Hypothalamus (tissue), 51 donors: ENCODE data around the gene BCL2.

Experiments
- DNase-seq, 51 donors: peaks; one replicate each; lab custom pipeline; 2025; lab: John Stamatoyannopoulos, UW

BCL2 gene

DNA sequence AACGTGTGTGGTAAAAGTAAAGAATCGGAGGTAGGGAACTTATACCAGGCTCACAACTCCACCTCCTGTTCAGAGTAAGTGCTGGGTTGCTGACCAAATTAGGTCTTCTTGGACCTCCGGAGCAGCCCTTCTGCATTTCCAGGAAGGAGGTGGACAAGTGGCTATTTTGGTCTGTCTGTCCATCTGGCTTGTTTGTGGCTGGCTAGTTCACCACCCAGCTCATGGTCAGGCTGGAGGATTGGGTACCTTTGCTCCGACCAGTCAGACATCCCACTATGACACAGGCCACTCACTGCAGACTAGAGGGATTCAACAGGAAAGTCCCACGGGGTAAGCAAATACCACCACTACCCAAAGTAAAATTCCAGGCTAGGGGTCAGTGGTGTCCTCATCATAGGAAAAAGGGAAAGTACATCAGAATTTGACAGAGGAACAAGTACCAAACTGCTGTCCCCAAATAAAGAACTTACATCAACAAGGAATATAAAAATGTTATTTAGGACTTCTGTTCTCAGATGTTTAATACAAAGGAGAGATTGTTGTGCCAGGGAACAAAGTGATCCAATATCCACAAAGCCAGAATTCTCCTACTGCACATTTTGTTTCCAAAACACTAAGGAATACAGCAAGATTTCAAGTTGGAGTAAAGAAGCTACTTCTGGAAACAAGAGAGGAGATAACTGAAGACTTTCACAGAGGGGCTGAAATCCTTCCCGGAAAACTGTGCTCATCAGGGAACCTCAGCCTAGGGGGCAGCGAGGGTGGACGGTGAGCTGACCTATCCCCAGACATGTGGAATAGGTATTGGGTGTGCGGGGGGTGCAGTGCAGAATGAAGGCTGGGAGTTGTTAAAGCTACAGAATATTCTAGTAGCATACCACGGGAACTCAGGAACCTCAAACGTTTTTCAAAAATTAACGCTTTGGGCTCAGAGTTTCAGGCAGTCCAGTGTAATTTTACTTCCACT lies 56.9 kb downstream of the BCL2 start:
- DNase-seq: peak in 12 of 51 donors; percentile 12 to 87 (median 28)

DNA sequence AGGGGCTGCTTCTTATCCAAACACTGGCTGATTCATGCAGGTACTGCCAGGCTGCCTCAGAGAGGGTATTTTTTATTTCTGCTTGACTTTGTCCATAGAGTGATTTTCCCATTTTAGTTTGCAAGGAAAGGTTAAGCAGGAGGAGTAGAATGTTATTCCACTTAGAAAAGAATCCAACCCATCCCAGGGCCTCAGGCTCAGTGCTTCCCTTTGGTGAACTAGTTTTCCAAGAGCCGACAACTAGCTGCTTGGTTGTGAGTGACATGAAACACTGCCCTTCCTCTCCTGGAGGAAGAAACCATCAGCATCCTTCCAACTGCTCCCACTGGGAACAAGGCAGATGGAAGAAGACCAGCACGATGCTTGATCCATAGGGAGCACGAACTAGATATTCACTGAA lies 58.5 kb downstream of the BCL2 start:
- no peak for DNase-seq

DNA sequence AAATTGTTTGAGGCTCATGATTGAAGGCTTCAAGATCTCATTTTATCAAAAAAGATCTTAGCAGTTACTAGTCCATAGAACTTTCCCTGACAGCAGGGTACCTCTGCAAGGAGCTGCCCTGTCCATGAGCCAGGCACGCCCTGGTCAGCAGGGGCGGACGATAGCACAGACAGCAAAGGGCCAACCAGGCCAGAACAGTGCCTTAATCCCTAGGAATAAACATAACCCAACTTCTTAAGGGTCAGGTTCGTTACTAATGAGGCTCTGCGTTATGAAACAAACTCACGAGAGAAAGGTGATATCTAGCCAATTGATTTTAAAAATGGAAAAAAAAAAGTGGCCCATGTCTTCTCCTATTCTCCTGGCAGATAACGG lies 59.2 kb downstream of the BCL2 start:
- DNase-seq: no peak

DNA sequence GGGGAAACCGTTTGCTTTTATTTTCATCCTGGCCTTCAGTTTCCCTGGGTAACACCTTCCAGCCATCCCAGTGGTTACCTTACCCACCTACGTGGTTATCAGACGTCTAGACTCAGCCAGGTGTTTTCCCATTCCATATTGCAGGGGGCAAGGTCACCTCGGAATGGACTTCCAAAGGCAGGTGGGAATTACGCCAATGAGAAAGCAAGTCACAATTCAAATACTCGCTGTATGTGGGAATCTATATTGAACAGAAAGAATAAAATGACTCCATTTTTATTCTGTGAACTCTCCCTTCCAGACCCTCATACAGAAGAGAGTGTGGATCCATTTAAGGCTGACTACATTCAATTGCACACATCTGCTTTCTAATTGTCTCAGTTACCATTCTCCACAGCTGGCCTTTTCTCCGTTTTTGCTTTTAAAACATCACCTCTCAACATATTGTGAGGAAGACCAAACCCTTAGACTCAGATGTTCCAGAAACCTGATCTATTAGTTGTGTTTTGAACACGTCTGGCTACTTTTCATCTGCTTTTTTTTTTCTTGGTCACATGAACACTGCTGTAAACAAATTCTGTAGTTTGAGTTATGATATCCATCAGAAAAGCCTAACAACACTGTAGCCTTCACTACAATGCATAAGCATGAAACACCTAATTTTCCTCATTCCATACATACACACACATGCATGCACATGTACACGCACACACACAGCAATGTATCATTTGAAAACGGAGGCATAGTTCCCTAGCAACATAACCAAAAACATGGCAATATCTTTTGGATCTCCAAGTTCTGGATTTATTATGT lies 59.8 kb downstream of the BCL2 start:
- no peak for DNase-seq

DNA sequence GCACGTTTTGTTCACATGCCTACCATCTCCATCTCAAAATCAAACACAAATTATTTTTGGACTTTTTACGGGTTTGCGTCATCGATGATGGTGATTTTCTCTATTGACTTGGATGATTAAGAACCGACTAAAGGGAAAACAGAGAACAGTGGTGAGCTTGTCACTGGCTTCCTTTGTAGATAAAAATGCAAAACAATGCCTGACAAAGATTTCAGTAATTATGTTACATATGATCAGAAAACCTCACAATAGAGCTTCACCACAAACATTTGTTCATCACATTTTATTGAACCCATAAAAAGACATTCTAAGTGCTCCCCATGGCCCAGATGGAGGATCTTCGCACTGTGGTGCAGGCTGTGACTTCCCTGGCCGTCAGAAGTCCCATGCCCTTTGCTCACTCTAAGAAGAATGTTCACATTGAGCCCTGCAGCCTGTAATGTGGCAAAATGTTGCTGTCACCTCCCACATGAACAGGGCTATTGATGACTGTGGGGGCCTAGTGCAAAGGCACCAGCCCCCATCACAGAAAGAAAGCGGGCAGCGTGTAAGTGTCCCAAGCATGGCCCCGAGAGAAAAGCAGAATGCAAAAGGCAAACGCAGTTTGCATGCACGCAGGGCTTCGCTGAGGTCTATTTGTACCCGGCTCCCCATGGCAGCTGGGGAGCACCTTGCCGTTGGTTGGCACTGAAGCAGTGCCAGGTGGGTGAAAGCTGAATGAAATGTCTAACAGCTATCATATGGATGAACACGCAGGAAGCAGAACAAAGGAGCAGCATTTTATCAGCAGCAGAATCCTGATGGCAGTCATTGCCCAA lies 60.6 kb downstream of the BCL2 start:
- DNase-seq: peak in 6 of 51 donors; percentile 18 to 42 (median 31)

DNA sequence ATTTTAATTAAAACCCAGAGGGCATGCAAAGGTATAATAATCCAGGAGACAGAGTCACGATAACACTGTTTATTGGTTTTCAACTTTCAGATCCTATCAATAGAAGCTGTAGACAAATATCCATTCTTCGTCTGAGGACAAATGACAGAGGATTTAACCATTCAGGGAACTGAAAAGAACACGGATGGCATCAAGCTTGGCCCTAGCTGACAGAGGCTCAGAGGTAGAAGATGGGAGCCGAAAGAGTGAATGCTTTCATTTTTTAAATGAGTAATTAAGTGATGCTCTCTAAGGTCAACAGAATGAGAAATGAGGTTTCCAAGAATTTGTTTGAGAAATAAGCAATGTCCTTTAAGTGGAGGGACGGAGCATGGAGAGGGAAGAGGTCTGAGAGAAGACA lies 62.1 kb downstream of the BCL2 start:
- DNase-seq: no peak

DNA sequence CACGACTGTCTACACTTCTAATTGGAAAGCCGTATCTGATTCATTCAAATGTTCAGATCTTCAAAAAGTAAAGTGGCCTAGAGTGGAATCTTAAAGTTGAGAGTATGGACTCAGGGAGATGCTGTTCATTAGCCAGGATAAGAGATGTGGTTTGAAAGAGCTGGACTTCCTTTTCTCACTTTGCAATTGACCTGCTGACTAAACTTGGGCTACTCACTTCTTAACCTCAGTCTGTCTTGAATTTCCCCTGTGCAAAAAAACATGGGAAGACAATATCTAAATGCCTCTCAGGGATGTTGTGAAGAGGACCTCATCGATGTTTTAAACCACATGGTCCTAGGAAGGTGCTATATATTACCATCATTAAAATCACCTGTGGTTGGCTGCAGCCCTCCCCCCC lies 64.1 kb downstream of the BCL2 start:
- no peak for DNase-seq

DNA sequence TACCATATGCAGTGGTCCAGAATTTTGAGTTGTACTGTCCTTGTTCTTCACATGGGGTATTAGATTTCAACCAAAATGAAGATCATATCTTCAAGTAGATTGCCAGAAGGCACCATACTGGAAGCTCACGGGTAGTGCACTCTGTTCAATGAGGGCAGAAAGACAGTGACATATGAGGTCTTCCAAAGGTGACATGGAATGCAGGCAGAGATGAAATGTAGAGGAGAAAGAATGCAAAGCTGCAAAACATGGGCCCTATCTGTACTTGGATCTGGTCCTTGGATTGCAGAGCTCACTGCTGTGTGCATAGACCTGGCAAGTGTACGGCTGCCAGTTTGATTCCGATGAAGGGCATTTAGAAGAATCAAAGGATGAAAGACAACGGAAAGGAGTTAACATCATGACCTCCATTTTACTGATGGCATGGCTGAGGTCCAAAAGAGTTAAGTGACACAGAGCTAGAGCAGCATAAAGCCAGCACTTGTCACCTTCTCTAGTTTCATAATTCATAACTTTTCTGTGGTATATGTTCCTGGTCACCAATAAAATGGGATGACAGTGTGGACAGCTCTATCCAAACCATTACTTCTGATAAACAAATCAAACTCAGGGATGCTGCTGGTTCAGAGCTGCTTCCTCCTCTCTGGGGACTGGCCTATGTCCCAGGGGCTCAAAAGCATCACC lies 64.7 kb downstream of the BCL2 start:
- no peak for DNase-seq

DNA sequence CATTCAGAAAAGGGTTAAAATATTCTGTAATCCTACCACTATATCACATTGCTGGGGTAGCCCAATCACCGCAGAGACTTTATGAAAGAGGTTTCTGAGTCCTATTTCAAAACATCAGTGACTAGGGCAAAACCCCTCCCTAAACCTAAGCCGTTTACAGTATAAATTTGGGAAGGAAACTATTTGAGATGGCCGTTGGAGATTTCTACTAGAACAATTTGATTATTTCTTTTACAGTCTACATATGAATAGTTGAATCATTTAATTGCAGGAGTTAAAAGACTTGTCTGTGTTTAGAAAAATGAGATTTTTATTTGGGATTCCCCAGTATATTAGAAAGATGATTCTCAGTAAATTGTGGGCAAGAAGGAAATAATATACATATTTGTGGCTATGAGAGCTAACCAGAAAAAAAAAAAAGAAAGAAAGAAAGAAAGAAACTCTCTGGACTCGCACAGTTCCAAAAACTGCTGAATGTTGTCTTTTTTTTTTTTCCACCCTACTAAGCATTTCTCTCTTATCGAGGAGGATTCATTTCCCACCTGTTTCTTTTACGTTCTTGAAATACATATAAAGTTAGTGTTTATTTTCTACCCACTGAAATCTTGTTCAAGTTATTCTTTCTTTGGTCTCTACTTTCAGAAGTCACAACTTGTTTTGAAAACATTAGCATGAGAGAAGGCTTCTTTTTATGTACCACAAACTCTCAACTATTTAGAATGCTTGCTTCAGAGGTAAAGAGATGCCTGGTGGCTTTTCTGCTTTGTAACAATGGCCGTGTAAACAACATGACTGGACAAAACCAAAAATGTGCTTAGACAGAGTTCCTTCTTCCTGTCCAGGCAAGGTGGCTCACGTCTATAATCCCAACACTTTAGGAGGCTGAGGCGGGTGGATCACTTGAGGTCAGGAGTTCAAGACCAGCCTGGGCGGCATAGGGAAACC lies 65.9 kb downstream of the BCL2 start:
- DNase-seq: no peak

DNA sequence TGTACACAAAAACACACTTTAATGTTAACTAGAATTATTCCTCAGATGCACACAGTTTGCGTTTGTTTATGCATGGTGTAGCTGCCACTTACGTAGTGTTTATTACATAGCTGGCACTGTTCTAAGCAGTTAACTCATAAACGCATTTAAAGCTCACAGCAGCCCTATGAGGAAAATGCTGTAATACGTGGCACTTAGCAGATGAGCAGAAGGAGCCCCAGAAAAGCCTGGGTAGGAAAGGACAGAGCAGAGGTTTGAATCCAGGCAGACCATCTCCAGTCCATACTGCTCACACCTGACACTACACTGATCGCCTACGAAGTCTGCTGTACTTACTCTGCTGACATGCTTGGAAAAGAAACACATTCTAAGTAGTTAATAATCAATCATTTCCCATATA lies 66.6 kb downstream of the BCL2 start:
- DNase-seq: no peak

DNA sequence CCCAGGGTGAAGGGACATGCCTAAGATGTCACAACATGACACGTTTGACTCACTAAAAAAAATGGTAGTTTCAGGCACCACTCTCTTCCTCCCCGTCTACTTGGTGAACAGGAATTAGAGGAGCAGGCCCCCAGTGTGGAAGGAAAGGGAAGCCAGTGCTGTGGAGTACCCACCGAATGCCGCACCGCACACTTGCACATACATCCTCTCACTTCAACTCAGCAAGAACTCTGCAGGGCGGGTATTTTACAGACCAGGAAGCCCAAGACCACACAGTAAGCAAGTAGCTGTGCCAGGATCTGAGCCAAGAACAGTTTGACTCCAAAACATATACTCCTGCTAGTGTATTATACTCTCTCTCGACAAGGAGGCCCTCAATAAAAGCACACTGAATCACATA lies 69.8 kb downstream of the BCL2 start:
- DNase-seq: peak in 2 of 51 donors; percentile 18 to 20

DNA sequence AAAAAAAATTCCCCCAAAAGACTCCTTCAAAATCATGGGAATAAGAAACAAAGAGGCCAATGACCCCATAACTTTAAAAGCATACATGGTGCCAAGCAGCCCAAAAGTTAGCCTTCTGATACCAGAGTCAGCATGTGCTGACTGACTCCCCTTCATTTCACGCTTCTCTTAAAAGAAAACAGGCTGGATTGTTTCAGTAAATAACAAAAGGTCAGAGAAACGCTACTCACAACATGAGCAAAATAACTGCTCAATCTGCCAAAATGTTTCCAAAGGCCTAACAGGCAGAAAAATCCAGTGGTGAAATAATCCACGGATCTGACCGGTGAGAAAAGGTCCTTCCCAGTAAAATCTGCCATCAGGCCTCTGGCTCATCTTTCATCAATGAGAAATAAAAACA lies 71.6 kb downstream of the BCL2 start:
- no peak for DNase-seq

DNA sequence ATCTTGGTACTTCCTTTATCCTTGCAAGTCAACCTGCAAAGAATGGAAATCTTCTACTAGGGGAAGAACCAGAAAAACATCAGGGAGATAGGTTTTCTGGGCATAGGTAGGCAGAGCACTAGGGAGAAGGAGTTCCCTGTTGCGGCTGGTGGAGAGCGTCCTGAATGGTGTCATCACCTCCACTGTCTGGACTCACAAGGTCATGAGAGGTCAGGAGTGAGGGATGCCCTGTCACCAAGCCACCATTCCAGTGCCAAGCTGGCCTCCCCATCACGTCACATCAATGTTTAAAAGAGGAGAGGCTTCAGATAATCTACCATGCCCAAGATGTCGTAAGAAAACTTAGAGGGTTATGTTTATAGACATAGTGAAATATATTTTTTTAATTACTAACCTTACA lies 72.1 kb downstream of the BCL2 start:
- DNase-seq: no peak

DNA sequence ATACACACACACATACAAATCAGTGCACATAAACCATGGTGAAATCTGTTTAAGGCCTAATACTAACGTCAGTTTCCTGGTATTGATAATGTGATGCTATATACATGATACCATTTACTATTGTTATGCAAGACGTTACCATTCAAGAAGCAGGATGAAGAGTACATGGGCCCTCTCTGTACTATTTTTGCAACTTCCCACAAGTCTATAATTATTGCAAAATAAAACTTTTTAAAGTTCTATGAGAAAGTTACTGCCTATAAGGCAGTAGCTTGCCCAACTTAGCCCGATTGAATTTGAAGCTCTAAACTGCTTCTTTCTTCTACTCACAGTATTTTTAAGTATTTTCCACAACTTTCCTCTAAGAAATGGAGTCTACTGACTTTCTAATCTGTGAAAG lies 74.0 kb downstream of the BCL2 start:
- no peak for DNase-seq

DNA sequence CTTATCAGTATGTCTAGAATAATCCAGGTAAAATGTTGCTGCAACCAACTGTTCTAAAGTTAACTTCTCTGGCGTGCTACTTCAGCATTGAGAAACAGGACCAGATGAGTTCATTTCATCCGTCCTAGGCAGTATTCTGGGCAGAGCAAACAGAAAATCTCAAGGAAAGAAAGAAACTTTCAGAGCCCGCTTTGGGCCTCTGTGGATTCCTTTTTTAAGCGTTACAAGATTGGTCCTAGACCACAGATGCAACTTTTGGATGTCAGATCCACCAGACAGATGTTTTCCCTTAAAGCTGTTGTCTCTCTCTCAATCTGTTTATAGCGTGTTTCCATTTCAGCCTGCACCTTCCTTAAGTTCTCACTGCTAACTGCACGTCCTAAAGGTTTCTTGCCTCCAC lies 75.0 kb downstream of the BCL2 start:
- DNase-seq: no peak

DNA sequence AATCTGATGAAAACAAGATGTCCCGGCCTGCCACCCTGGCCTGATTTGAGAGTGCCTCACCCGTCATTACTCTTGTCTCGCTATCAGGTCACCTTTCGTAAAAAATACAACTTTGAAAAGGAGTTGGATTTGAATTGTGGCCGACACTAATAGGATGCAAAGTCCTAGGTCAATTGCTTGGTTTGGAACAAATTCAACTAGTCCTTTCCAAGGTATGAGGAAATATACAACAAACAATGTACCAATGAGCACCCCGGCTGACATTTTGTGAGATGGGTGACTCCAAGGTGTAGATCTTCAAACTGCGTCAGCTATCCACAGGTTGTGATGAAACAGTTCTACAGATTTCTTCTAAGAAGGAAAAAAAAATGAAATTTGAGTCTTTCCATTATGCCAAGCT lies 77.8 kb downstream of the BCL2 start:
- DNase-seq: no peak

DNA sequence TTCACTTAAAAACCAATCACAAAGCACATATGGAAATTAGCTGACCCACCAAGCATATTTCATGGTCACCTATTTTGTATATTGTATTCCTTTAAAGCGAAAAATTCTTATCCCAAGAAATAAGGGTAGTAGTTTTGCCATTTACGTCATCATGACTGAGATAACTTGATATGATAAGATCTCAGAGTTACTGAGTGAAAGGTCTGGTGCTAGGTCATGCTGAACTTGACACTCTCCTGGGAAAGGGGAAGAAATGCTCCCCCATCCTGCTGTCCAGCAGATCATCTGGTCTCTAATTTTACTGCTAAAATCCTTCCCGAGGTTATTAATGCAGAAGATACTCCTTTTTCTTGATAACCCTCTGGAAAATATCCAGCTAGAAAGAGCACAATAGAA lies 78.3 kb downstream of the BCL2 start:
- no peak for DNase-seq

DNA sequence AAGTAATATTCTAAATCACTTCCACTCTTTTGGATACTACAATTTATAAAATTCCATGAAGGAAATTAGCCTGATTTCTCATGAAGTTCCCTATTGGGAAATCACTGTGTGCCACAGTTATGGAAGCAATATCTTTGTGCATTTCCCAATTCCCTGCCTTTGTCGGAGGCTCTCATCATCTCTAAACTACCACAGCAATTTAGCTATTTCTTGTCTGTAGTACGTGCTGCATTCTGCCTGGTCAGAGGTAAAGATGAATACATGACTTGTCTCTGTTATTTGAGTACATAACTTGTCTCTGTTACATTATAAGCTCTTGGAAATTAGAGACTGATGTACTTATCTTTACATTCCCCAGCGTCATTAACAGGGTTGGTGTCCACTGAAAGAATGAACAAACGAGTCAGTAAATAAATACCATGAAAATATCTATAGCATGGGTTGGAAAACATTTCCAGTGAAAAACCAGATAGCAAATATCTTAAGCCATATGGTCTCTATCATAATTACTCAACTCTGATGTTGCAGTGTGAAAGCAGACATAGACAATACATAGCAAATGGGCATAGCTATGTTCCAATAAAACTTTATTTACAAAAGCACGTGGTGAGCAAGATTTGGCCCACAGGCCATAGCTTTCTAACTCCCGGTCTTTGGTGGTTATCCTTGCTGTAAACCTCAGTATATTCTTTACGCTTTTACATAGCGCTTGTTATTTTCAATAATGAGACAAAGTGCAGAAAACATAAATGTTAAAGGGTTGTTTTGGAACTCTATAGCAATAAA lies 78.8 kb downstream of the BCL2 start:
- DNase-seq: no peak
